HCT116 (cell line): Measurements from ENCODE around the gene BPIFB1. TPM values are rescaled to one million over a fixed set of nuclear protein-coding genes. Genes with fewer than 3 reads are reported as not detected.

Experiments used
- ATAC-seq: fragments of 200-7000 bp; cut with Tn5 transposase; 2 replicates; pipeline ENCODE4 v1.9.1; 2020; ENCODE audit warnings: mild to moderate bottlenecking, moderate library complexity
- BruUV-seq: library from RNA; stranded (reverse); fragments of 400-500 nt; replicated peaks from 2 replicates; lab custom pipeline; 2021; lab: Mats Ljungman, UMichigan
- CTCF ChIA-PET: fragments of 300-600 bp; sonication (Branson Sonifier 250); formaldehyde crosslinking; loops from one replicate; lab custom pipeline; 2021; ENCODE audit warnings: antibody characterized with exemption; lab: Charles Lee
- POLR2A ChIA-PET: fragments of 300-600, 350-600 bp; sonication (Branson Sonifier 250); formaldehyde crosslinking; loops from one replicate; lab custom pipeline; 2021; ENCODE audit warnings: antibody characterized with exemption; lab: Charles Lee
- RAD21 ChIA-PET, 2 experiments: fragments of 300-600 bp; sonication (Branson Sonifier 250); formaldehyde crosslinking; loops; one replicate each; lab custom pipeline; 2023; ENCODE audit warnings: low total read pairs in 2 of 2; ENCODE audit not compliant: uncharacterized antibody in 2 of 2, unreplicated experiment in 2 of 2, low non-redundant PET in 1 of 2; lab: Charles Lee
- DNase-seq: peaks from one replicate; pipeline ENCODE4 v3.0.0-alpha.2; 2010; ENCODE audit warnings: low read depth, low spot score
- H2AFZ ChIP-seq: fragments of 200-600 bp; shearing (Covaris generic), sonication (generic); 2 replicates; pipeline ENCODE4 v1.6.1; 2017; ENCODE audit warnings: low read depth, mixed run types, mixed read lengths, antibody characterized with exemption, low read length; ENCODE audit not compliant: poor library complexity, severe bottlenecking
- H3K27ac ChIP-seq: 2 replicates; pipeline ENCODE4 v1.5.1; 2012; ENCODE audit warnings: low read depth, low read length
- H3K27me3 ChIP-seq: fragments of 200-600 bp; sonication (generic); 2 replicates; pipeline ENCODE4 v1.6.1; 2016; ENCODE audit warnings: mixed run types, low read length, mixed read lengths; ENCODE audit not compliant: insufficient read depth
- H3K36me3 ChIP-seq, 2 experiments: fragments of 200-500 bp in 1 of 2; fragments of 200-600 bp in 1 of 2; sonication (Bioruptor generic) in 1 of 2; sonication (generic) in 1 of 2; 2 replicates each; pipeline versions ENCODE4 v1.5.1 to v1.6.1; 2014 to 2016; ENCODE audit warnings: low read length in 2 of 2, inconsistent platforms in 1 of 2, mixed read lengths in 1 of 2, mixed run types in 1 of 2; ENCODE audit not compliant: insufficient read depth in 2 of 2, control insufficient read depth in 1 of 2
- H3K4me1 ChIP-seq, 2 experiments: fragments of 200-600 bp in 1 of 2; sonication (generic) in 1 of 2; 2 replicates each; pipeline versions ENCODE4 v1.5.1 to v1.6.1; 2012 to 2017; ENCODE audit warnings: low read length in 2 of 2, inconsistent platforms in 1 of 2, mild to moderate bottlenecking in 1 of 2, mixed read lengths in 1 of 2, mixed run types in 1 of 2, moderate library complexity in 1 of 2; ENCODE audit not compliant: insufficient read depth in 2 of 2, control insufficient read depth in 1 of 2
- H3K4me2 ChIP-seq: fragments of 200-600 bp; sonication (generic); 2 replicates; pipeline ENCODE4 v1.6.1; 2017; ENCODE audit warnings: mixed run types, low read length, mixed read lengths
- H3K4me3 ChIP-seq, 2 experiments: fragments of 200-600 bp in 1 of 2; sonication (generic) in 1 of 2; replicated peaks in 1 of 2; 2 replicates each; pipeline ENCODE4 v1.5.1; 2011 to 2016; ENCODE audit warnings: low read length in 2 of 2, control low read depth in 1 of 2, low read depth in 1 of 2, mild to moderate bottlenecking in 1 of 2, mixed read lengths in 1 of 2, mixed run types in 1 of 2
- H3K79me2 ChIP-seq: fragments of 200-600 bp; sonication (generic); 2 replicates; pipeline ENCODE4 v1.6.1; 2017; ENCODE audit warnings: mild to moderate bottlenecking, mixed run types, low read length, moderate library complexity, mixed read lengths; ENCODE audit not compliant: insufficient read depth
- H3K9ac ChIP-seq: fragments of 200-600 bp; sonication (generic); 2 replicates; pipeline ENCODE4 v1.6.1; 2016; ENCODE audit warnings: low read length, mixed read lengths
- H3K9me2 ChIP-seq: fragments of 200-600 bp; sonication (generic), shearing (Covaris generic); 2 replicates; pipeline ENCODE4 v1.6.1; 2017; ENCODE audit warnings: mixed run types, mild to moderate bottlenecking, moderate library complexity; ENCODE audit not compliant: insufficient read depth
- H3K9me3 ChIP-seq, 2 experiments: fragments of 200-500 bp in 1 of 2; fragments of 200-600 bp in 1 of 2; sonication (Bioruptor generic) in 1 of 2; sonication (generic) in 1 of 2; 2 replicates each; pipeline ENCODE4 v1.6.1; 2014 to 2017; ENCODE audit warnings: low read length in 2 of 2, mixed read lengths in 2 of 2, inconsistent platforms in 1 of 2, low read depth in 1 of 2, mild to moderate bottlenecking in 1 of 2, mixed run types in 1 of 2, moderate library complexity in 1 of 2; ENCODE audit not compliant: control insufficient read depth in 1 of 2, insufficient read depth in 1 of 2
- H4K20me1 ChIP-seq: fragments of 200-600 bp; sonication (generic), shearing (Covaris generic); 2 replicates; pipeline ENCODE4 v1.6.1; 2017; ENCODE audit warnings: mixed run types, mild to moderate bottlenecking, moderate library complexity; ENCODE audit not compliant: insufficient read depth
- CBX3 ChIP-seq: IDR thresholded peaks from 2 replicates; pipeline ENCODE4 v1.6.1; 2012; ENCODE audit warnings: low read depth
- CEBPB ChIP-seq: IDR thresholded peaks from 2 replicates; pipeline ENCODE4 v1.6.1; 2012; ENCODE audit warnings: low read depth
- EGR1 ChIP-seq: IDR thresholded peaks from 2 replicates; pipeline ENCODE4 v1.6.1; 2012; ENCODE audit warnings: low read depth
- ELF1 ChIP-seq: IDR thresholded peaks from 2 replicates; pipeline ENCODE4 v1.6.1; 2012; ENCODE audit warnings: low read depth, borderline replicate concordance
- EZH2 ChIP-seq: fragments of 200-600 bp; sonication (generic); IDR thresholded peaks from 2 replicates; pipeline ENCODE4 v1.6.1; 2017; ENCODE audit warnings: antibody characterized with exemption, mixed run types
- EZH2phosphoT487 ChIP-seq: fragments of 200-600 bp; IDR thresholded peaks from 2 replicates; pipeline ENCODE4 v1.6.1; 2018; ENCODE audit warnings: antibody characterized with exemption, borderline replicate concordance
- POLR2A ChIP-seq: IDR thresholded peaks from 2 replicates; pipeline ENCODE4 v1.7.0; 2011; ENCODE audit warnings: borderline replicate concordance; ENCODE audit not compliant: insufficient read depth, insufficient read length; ENCODE audit errors: extremely low read depth
- POLR2AphosphoS5 ChIP-seq: IDR thresholded peaks from 2 replicates; pipeline ENCODE4 v1.6.1; 2011; ENCODE audit warnings: mild to moderate bottlenecking, low read depth, low read length, moderate library complexity
- SP1 ChIP-seq: IDR thresholded peaks from 2 replicates; pipeline ENCODE4 v1.6.1; 2012; ENCODE audit warnings: low read depth
- SRF ChIP-seq: IDR thresholded peaks from 2 replicates; pipeline ENCODE4 v1.6.1; 2012; ENCODE audit warnings: low read depth
- YY1 ChIP-seq: IDR thresholded peaks from 2 replicates; pipeline ENCODE4 v1.6.1; 2011; ENCODE audit warnings: low read length, low read depth, moderate library complexity, mild to moderate bottlenecking; ENCODE audit not compliant: insufficient replicate concordance; ENCODE audit errors: extremely low read depth
- ZNF274 ChIP-seq: fragments of 200-500 bp; sonication (Bioruptor generic); IDR thresholded peaks from 2 replicates; pipeline ENCODE4 v1.6.1; 2014; ENCODE audit warnings: mild to moderate bottlenecking, low read depth, low read length, inconsistent platforms
- intact Hi-C: fragments of 100-400 bp; cut with micrococcal nuclease; formaldehyde crosslinking; loops from 2 replicates; pipeline ENCODE4 v1.10.0; 2022
- total RNA-seq: library from RNA; stranded (reverse); gene quantifications from one replicate; pipeline ENCODE4 v1.2.1, GENCODE V29; 2021; ENCODE audit not compliant: unreplicated experiment
- TF ChIP-seq, protein P1 (sequence below): IDR thresholded peaks from 2 replicates; pipeline ENCODE4 v1.6.1; 2012; ENCODE audit warnings: low read depth
- TF ChIP-seq, protein P2 (sequence below): IDR thresholded peaks from 2 replicates; pipeline ENCODE4 v1.6.1; 2012
- TF ChIP-seq, protein P3 (sequence below): IDR thresholded peaks from 2 replicates; pipeline ENCODE4 v1.6.1; 2012
- TF ChIP-seq, protein P4 (sequence below): IDR thresholded peaks from 2 replicates; pipeline ENCODE4 v1.6.1; 2011; ENCODE audit warnings: mild to moderate bottlenecking, low read length, moderate library complexity; ENCODE audit not compliant: insufficient replicate concordance; ENCODE audit errors: extremely low read depth

BPIFB1 gene
- total RNA-seq, 1 experiment from 2014 or later = 0.17 TPM

DNA sequence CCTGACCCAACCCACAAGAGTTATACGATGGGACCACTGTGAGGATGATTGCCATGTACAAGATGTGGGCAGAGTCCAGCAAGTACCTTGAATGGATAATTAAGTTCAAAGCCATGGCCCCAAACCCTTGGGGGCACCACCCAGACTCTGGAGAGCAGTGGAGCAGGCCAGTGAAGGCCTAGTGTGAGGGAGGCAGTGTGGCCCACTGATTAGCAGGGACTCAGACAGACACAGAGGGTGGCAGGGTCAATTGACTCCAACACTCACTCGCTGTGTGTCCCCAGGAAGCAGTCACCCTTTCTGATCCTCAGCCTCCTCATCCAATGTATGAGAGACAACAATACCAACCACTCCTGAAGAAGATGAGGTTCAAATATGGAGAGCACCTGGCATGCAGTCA lies 49.0 kb upstream of the BPIFB1 start:
- Histone ChIP-seq H2AFZ (no peak overlapping the region), H3K4me2 (no peak overlapping the region), H3K27ac (no peak overlapping the region), H3K79me2 (no peaks in the 10 kb centered on the region), H3K9me3 (no peaks in the 10 kb centered on the region), H4K20me1 (no peaks in the 10 kb centered on the region), H3K36me3 (no peaks in the 10 kb centered on the region), H3K27me3 (peaks cover 69% of the 10 kb centered on the region), H3K4me1 (no peaks in the 10 kb centered on the region), H3K9me2 (no peaks in the 10 kb centered on the region), H3K9ac (no peak overlapping the region), H3K4me3 (no peak overlapping the region)
- POLR2A ChIA-PET = no interaction called here
- ATAC-seq (no peak), DNase-seq (no peak)
- RAD21 ChIA-PET = no interaction called here
- CTCF ChIA-PET = no interaction called here
- no TSS peak for BruUV-seq
- TF ChIP-seq, protein P1, sequence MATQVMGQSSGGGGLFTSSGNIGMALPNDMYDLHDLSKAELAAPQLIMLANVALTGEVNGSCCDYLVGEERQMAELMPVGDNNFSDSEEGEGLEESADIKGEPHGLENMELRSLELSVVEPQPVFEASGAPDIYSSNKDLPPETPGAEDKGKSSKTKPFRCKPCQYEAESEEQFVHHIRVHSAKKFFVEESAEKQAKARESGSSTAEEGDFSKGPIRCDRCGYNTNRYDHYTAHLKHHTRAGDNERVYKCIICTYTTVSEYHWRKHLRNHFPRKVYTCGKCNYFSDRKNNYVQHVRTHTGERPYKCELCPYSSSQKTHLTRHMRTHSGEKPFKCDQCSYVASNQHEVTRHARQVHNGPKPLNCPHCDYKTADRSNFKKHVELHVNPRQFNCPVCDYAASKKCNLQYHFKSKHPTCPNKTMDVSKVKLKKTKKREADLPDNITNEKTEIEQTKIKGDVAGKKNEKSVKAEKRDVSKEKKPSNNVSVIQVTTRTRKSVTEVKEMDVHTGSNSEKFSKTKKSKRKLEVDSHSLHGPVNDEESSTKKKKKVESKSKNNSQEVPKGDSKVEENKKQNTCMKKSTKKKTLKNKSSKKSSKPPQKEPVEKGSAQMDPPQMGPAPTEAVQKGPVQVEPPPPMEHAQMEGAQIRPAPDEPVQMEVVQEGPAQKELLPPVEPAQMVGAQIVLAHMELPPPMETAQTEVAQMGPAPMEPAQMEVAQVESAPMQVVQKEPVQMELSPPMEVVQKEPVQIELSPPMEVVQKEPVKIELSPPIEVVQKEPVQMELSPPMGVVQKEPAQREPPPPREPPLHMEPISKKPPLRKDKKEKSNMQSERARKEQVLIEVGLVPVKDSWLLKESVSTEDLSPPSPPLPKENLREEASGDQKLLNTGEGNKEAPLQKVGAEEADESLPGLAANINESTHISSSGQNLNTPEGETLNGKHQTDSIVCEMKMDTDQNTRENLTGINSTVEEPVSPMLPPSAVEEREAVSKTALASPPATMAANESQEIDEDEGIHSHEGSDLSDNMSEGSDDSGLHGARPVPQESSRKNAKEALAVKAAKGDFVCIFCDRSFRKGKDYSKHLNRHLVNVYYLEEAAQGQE = no peak
- no peak for TF ChIP-seq SRF
- intact Hi-C loops = no loop called here

DNA sequence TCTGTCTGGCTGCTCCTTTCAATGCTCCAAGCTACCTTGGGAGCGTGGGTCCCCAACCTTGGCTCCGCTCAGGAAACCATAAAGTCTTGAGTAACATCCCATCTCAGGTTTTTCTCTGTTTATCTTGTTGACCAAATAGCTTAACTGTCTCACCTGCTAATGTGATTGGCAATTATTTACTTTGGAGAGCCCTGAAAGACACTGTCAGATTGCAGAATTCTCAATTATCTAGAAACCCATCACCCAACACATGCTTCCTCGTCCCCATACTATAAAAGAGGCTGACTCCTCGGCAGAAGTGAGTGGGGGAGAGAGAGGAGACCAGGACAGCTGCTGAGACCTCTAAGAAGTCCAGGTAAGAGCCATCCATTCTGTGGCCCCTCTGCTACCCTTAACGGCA lies 47.3 kb upstream of the BPIFB1 start, which contains the start of gene BPIFA1:
Gene BPIFA1 (plus strand): TSS at position 301 of the 400 bp plus-strand sequence. CDS start 1,716 bp downstream, outside the sequence.
- no peak within 1 kb of the TSS for H2AFZ ChIP-seq
- H3K27me3 ChIP-seq = peaks cover 54% of the 10 kb centered on the region
- CTCF ChIA-PET = no interaction called here
- H3K79me2 ChIP-seq = no peaks in the 10 kb centered on the region
- POLR2A ChIA-PET = no interaction called here
- RAD21 ChIA-PET = no interaction called here
- no peaks in the 10 kb centered on the region for H3K4me1 ChIP-seq
- no peaks in the 10 kb centered on the region for H3K9me3 ChIP-seq
- ATAC-seq = no peak
- H3K4me3 ChIP-seq = no peak within 1 kb of the TSS
- H3K4me2 ChIP-seq = no peak within 1 kb of the TSS
- no peak within 1 kb of the TSS for H3K9ac ChIP-seq
- no peaks in the 10 kb centered on the region for H3K36me3 ChIP-seq
- H4K20me1 ChIP-seq = no peaks in the 10 kb centered on the region
- intact Hi-C loops = no loop called here
- H3K27ac ChIP-seq = no peak within 1 kb of the TSS
- no peak for DNase-seq
- BruUV-seq = no TSS peak
- H3K9me2 ChIP-seq = no peaks in the 10 kb centered on the region
- no peak for TF ChIP-seq CBX3
- TF ChIP-seq ZNF274 = no peak
- TF ChIP-seq SP1 = no peak
- TF ChIP-seq EZH2phosphoT487 = no peak
- TF ChIP-seq, protein P2, sequence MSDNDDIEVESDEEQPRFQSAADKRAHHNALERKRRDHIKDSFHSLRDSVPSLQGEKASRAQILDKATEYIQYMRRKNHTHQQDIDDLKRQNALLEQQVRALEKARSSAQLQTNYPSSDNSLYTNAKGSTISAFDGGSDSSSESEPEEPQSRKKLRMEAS = no peak
- TF ChIP-seq ELF1 = no peak
- TF ChIP-seq POLR2A = no peak
- TF ChIP-seq, protein P3, sequence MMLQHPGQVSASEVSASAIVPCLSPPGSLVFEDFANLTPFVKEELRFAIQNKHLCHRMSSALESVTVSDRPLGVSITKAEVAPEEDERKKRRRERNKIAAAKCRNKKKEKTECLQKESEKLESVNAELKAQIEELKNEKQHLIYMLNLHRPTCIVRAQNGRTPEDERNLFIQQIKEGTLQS = no peak
- no peak for TF ChIP-seq POLR2AphosphoS5
- no peak for TF ChIP-seq EGR1
- TF ChIP-seq CEBPB = no peak
- TF ChIP-seq, protein P4, sequence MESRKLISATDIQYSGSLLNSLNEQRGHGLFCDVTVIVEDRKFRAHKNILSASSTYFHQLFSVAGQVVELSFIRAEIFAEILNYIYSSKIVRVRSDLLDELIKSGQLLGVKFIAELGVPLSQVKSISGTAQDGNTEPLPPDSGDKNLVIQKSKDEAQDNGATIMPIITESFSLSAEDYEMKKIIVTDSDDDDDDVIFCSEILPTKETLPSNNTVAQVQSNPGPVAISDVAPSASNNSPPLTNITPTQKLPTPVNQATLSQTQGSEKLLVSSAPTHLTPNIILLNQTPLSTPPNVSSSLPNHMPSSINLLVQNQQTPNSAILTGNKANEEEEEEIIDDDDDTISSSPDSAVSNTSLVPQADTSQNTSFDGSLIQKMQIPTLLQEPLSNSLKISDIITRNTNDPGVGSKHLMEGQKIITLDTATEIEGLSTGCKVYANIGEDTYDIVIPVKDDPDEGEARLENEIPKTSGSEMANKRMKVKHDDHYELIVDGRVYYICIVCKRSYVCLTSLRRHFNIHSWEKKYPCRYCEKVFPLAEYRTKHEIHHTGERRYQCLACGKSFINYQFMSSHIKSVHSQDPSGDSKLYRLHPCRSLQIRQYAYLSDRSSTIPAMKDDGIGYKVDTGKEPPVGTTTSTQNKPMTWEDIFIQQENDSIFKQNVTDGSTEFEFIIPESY = no peak
- no peak for TF ChIP-seq YY1
- no peak for TF ChIP-seq SRF
- TF ChIP-seq EZH2 = no peak
